Tibial nerve (tissue), 4 donors: ENCODE measurements around the gene NFIB. TPM values are rescaled to one million over a fixed set of nuclear protein-coding genes. Genes with fewer than 3 reads are reported as not detected.

ENCODE experiments used
- DNase-seq, 2 donors: peaks; one replicate each; pipeline ENCODE4 v3.0.0-alpha.2; 2019; ENCODE audit warnings: low spot score in 2 of 2
- H3K27ac ChIP-seq, 4 donors: fragments of 200-600 bp; sonication (generic) in 3 of 4; one replicate each; pipeline ENCODE4 v1.5.1; 2017 to 2019; ENCODE audit warnings: mild to moderate bottlenecking in 1 of 4
- H3K27me3 ChIP-seq, 2 donors: fragments of 200-600 bp; sonication (generic) in 1 of 2; one replicate each; pipeline versions ENCODE4 v1.5.1 to v1.6.0; 2017 to 2019
- H3K36me3 ChIP-seq, 3 donors: fragments of 200-600 bp; sonication (generic); one replicate each; pipeline ENCODE4 v1.5.1; 2018 to 2019
- H3K4me1 ChIP-seq, 4 donors: fragments of 200-600 bp; sonication (generic) in 3 of 4; one replicate each; pipeline ENCODE4 v1.5.1; 2017 to 2019
- H3K4me3 ChIP-seq, 4 donors: fragments of 200-600 bp; sonication (generic) in 3 of 4; one replicate each; pipeline ENCODE4 v1.5.1; 2017 to 2019; ENCODE audit warnings: mild to moderate bottlenecking in 1 of 4, moderate library complexity in 1 of 4
- H3K9me3 ChIP-seq, 4 donors: fragments of 200-600 bp; sonication (generic) in 3 of 4; one replicate each; pipeline ENCODE4 v1.5.1; 2017 to 2019
- EP300 ChIP-seq, 2 donors: sonication (generic); formaldehyde crosslinking; IDR thresholded peaks; one replicate each; pipeline ENCODE4 v1.6.1; 2017; ENCODE audit warnings: antibody characterized with exemption in 2 of 2, mild to moderate bottlenecking in 1 of 2
- POLR2A ChIP-seq, 2 donors: fragments of 450-650 bp; IDR thresholded peaks; one replicate each; pipeline ENCODE4 v1.6.1; 2017; ENCODE audit warnings: antibody characterized with exemption in 2 of 2, mild to moderate bottlenecking in 2 of 2, moderate library complexity in 2 of 2
- WGBS, 2 donors: methylation state at CpG; one replicate each; pipeline ENCODE4 v1.1.5; 2018; 5-methylcytosine and 5-hydroxymethylcytosine counted together
- total RNA-seq, 4 donors: library from RNA; depleted of rRNA; stranded (reverse); fragments of >200 nt; gene quantifications; one replicate each; pipeline ENCODE4 v1.1.0, GENCODE V29; 2016
- TF ChIP-seq, protein P1 (sequence below), 5 experiments: fragments of 200-600 bp in 3 of 5; fragments of 450-650 bp in 2 of 5; sonication (generic) in 3 of 5; IDR thresholded peaks; one replicate each; pipeline ENCODE4 v1.5.1; 2016 to 2019; ENCODE audit warnings: antibody characterized with exemption in 5 of 5, mild to moderate bottlenecking in 3 of 5, moderate library complexity in 2 of 5

NFIB gene
- total RNA-seq, 4 donors from 2014 or later: 52.1 to 125 (median 78.1) TPM

GRCh38 chr9:14323985-14324650 lies 10.2 kb upstream of the NFIB start:
- H3K36me3 ChIP-seq: no peaks in the 10 kb centered on the region
- peak overlapping the region in 2 of 4 donors; percentile 91 to 98 for H3K27ac ChIP-seq
- H3K27me3 ChIP-seq: no peaks in the 10 kb centered on the region
- no peak overlapping the region for H3K4me3 ChIP-seq
- H3K4me1 ChIP-seq: peaks cover 0 to 45% (median 9%) of the 10 kb centered on the region in 4 donors
- H3K9me3 ChIP-seq: no peaks in the 10 kb centered on the region
- DNase-seq: no peak
- WGBS, 2 donors: 88 to 93% methylated on average over 2 of the region's 2 CpGs
- TF ChIP-seq EP300 (IDR thresholded peaks at IDR 0.05): no peak
- no peak for TF ChIP-seq POLR2A (IDR thresholded peaks at IDR 0.05)
- TF ChIP-seq, protein P1, sequence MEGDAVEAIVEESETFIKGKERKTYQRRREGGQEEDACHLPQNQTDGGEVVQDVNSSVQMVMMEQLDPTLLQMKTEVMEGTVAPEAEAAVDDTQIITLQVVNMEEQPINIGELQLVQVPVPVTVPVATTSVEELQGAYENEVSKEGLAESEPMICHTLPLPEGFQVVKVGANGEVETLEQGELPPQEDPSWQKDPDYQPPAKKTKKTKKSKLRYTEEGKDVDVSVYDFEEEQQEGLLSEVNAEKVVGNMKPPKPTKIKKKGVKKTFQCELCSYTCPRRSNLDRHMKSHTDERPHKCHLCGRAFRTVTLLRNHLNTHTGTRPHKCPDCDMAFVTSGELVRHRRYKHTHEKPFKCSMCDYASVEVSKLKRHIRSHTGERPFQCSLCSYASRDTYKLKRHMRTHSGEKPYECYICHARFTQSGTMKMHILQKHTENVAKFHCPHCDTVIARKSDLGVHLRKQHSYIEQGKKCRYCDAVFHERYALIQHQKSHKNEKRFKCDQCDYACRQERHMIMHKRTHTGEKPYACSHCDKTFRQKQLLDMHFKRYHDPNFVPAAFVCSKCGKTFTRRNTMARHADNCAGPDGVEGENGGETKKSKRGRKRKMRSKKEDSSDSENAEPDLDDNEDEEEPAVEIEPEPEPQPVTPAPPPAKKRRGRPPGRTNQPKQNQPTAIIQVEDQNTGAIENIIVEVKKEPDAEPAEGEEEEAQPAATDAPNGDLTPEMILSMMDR (IDR thresholded peaks at IDR 0.05): no peak

- H3K27ac ChIP-seq: peak overlapping the region; percentile 86 to 98 (median 90)
- peak overlapping the region; percentile 58 to 81 (median 70) for H3K4me3 ChIP-seq
- no peaks in the 10 kb centered on the region for H3K27me3 ChIP-seq
- H3K4me1 ChIP-seq: peaks cover 0 to 53% (median 13%) of the 10 kb centered on the region in 4 donors
- no peaks in the 10 kb centered on the region for H3K36me3 ChIP-seq
- DNase-seq: no peak
- TF ChIP-seq EP300 (IDR thresholded peaks at IDR 0.05) (no peak), POLR2A (IDR thresholded peaks at IDR 0.05) (no peak)
- TF ChIP-seq, protein P1 (IDR thresholded peaks at IDR 0.05): no peak
- H3K9me3 ChIP-seq: no peaks in the 10 kb centered on the region
- 26 to 28% methylated on average over 17 of the region's 17 CpGs for WGBS, 2 donors
These were observed 9.4 kb upstream of the NFIB start for GRCh38 chr9:14323083-14323971.

- DNase-seq: peak; percentile 82 to 86
- WGBS, 2 donors: 0 to 1% methylated on average over 30 to 77 of the region's 98 CpGs
- TF ChIP-seq, protein P1 (IDR thresholded peaks at IDR 0.05): peak; percentile 56 to 92 (median 85)
- peak; percentile 26 to 59 for TF ChIP-seq POLR2A (IDR thresholded peaks at IDR 0.05)
- TF ChIP-seq EP300 (IDR thresholded peaks at IDR 0.05): peak in 1 of 2 donors; percentile 87
- H3K4me1 ChIP-seq: peaks cover 0 to 62% (median 20%) of the 10 kb centered on the region in 4 donors
- H3K36me3 ChIP-seq: no peaks in the 10 kb centered on the region
- H3K4me3 ChIP-seq: peak overlapping the region; percentile 58 to 81 (median 70)
- peak overlapping the region; percentile 86 to 98 (median 90) for H3K27ac ChIP-seq
- H3K9me3 ChIP-seq: no peaks in the 10 kb centered on the region
- no peaks in the 10 kb centered on the region for H3K27me3 ChIP-seq
These were observed 8.5 kb upstream of the NFIB start for GRCh38 chr9:14322211-14323082.

DNA sequence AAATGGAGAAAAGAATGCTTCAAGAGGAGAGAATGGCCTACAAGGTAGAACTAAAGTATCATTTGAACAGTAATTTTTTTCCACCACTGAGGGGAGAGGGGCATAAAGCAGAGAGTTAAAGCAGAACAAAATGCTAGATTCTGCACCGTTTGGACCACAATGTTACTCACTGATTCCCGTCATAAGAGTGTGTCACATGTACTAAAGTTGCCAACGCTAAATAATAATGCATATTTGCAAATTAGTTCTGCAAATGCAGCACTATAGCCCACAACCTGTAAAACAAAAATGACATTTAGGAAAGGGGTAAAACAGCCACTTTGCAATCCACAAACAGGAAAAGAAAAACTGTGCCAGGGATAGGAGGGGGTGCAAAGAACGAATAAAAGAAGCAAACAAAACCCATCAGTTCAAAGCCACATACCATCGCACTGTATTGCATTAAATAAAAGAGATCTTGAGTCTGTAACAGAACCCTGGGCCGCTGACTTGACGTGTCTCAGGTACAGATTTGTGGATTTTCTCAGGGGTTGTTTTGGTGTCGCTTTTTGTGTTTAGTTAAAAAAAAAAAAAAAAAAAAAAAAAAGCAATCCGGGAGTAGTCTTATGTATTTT lies 7.7 kb upstream of the NFIB start:
- no peaks in the 10 kb centered on the region for H3K36me3 ChIP-seq
- H3K4me3 ChIP-seq: peak overlapping the region; percentile 44 to 81 (median 68)
- peak overlapping the region; percentile 86 to 98 (median 90) for H3K27ac ChIP-seq
- H3K9me3 ChIP-seq: no peaks in the 10 kb centered on the region
- H3K27me3 ChIP-seq: no peaks in the 10 kb centered on the region
- WGBS, 2 donors: 4% methylated on average over 9 of the region's 9 CpGs
- peaks cover 0 to 70% (median 20%) of the 10 kb centered on the region in 4 donors for H3K4me1 ChIP-seq
- DNase-seq: no peak
- TF ChIP-seq POLR2A (IDR thresholded peaks at IDR 0.05) (no peak), EP300 (IDR thresholded peaks at IDR 0.05) (no peak)
- TF ChIP-seq, protein P1 (IDR thresholded peaks at IDR 0.05): no peak
